Caki2 (cell line): ENCODE results near the gene SFXN1. TPM values are rescaled to one million over a fixed set of nuclear protein-coding genes. Genes with fewer than 3 reads are reported as not detected.
"Not testable (repeated sequence)": the region's sequence is repeated elsewhere in the genome, so short reads cannot be mapped to it uniquely, and the experiment has no call there.

Experiments used
- DNase-seq: peaks from one replicate; pipeline ENCODE4 v3.0.0-alpha.2; 2015; ENCODE audit warnings: low read depth
- in situ Hi-C: cut with HindIII; loops from 2 replicates; pipeline ENCODE4 v1.10.0; 2016; ENCODE audit warnings: low sequenced_read_pairs, low pct_unique_long_range_greater_than_20kb, mixed read lengths
- total RNA-seq: library from RNA; depleted of rRNA; stranded (reverse); fragments of >200 nt; shearing (Covaris generic); gene quantifications from 2 replicates; pipeline ENCODE4 v1.2.3, GENCODE V29; 2014; ENCODE audit warnings: low replicate concordance

The SFXN1 gene
- total RNA-seq, 1 experiment from 2014 or later, result 199 TPM

DNA sequence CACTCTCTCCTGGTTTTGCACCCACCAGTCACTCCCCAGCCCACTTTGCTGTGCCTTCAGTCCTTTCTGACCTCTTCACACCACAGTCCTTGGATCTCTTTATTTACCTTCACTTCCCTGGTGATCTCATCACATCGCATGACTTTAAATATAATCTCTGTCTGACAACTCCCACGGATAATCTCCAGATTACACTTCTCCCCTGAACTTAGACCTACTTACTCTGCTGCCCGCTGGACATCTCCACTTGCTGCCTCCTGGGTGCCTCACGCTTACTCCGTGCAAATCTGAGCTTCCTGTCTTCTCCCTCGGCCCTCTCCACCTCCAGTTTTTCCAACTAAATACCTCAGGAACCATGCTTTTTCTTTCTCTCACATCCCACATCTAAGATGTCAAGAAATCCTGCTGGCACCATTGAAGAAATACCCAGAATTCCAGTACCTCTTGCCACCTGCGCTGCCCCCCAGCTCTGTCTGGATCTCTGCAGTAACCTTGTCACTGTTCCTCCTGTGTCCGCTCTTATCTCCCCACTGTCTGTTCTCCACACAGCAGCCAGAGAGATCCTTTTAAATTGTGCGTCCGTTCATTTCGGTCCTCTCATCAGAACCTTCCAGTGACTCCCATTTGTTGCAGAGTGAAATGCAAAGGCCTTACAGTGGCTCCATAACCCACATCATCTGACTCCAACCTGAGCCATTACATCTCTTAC lies 9.3 kb downstream of the SFXN1 start:
- DNase-seq, result no peak
- in situ Hi-C loops, result no loop called here

DNA sequence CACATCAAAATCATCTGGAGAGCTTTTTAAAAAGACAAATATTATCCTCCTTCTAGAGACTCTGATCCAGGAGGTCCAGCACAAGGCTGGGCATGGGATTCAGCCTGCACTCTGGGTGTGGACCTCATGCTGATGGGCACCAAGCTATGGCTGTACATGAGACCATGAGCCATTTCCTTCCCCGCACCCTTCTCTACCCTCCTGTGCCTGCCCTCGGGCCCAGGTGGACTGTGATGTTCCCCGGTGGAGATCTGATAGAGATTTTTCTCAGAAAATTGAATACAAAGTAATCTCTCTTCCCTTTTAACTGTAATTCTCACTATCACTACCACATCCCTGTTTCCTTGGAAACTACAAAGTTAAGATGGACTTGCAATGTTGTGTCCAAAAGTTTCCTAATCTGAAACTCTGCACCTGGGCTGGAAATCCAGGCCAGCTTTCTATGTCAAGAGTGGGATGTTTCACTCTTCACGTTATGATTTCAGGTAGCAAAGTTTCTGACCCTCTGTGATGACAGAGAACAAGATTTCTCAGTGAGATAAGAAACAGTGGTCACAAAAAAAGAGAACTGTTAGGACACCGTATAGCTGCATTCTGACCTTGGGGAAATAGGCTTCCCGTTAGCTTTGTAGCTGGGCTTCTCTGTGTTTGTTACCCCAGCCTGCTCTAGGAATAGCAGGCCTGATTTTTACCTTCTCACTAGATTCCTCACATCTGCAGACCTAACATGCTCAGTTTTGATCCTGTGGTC lies 11.5 kb downstream of the SFXN1 start:
- in situ Hi-C loops, result no loop called here
- DNase-seq, result no peak

DNA sequence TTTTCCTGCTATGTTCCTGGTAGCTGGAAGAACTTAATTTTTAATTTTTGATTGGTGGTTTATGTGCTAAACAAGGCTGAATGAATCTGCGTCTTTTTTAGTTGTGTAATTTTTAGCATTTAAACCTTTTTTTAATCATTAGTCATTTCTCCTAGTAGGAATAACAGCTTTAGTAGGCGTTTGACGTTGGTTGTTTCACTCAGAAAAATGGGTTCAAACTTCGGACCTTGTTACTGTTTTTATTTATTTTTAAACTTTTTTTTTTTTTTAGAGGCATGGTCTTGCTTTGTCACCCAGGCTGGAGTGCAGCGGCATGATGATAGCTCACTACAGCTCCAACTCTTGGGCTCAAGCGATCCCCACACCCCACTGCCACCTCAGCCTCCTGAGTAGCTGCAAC lies 12.9 kb downstream of the SFXN1 start:
- DNase-seq, result no peak
- in situ Hi-C loops, result no loop called here

GRCh38 chr5:175493260-175493659 lies 14.9 kb downstream of the SFXN1 start:
- no peak for DNase-seq
- in situ Hi-C loops, result no loop called here

DNA sequence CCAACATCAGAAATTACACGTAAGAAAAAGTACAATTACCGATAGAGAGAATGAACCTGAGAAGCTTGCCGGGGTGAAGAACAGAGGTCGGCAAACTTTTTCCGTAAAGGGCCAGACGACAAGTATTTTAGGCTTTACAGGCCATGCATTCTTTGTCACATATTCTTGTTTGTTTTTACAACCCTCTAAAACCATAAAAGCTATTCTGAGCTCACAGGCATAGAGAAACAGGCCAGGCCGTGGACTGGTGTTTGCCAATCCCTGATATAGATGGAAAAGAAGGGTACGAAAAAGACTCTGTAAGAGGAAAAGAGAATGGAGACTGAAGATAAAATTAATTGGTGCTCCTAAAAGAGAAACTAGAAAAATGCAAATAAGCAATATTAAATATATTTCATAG lies 15.4 kb downstream of the SFXN1 start:
- in situ Hi-C loops, result no loop called here
- no peak for DNase-seq

DNA sequence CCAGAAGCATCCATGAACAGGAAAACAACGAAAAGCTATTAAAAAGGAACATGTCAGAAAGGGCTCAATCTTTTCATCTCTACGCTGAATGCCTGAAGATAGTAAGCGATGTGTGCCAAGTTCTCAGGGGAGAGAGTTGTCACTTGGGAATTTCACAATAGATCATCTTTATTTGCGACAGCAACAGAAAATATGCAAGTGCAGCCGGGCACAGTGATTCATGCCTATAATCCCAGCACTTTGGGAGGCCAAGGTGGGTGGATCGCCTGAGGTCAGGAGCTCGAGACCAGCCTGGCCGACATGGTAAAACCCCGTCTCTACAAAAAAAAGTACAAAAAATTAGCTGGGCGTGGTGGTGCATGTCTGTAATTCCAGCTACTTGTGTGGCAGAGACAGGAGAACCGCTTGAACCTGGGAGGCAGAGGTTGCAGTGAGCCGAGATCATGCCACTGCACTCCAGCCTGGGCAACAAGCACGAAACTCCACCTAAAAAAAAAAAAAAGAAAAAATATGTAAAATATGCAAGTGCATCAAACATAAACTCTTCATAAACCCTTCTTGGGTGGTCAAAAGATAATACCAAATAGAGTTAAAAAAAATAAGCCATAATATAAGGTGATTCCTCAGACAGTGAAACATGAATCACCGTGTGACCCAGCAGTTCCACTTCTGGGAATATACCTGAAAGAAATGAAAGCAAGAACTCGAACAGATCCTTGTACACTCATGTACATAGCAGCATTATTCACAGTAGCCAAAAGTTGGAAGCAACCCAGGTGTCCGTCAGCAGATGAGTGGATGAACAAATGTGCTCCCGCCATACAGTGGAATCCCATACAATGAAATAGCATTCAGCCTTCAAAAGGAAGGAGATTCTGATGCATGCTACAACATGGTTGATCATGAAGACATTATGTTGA lies 16.2 kb downstream of the SFXN1 start:
- in situ Hi-C loops, result no loop called here
- DNase-seq, result peak; percentile 33

DNA sequence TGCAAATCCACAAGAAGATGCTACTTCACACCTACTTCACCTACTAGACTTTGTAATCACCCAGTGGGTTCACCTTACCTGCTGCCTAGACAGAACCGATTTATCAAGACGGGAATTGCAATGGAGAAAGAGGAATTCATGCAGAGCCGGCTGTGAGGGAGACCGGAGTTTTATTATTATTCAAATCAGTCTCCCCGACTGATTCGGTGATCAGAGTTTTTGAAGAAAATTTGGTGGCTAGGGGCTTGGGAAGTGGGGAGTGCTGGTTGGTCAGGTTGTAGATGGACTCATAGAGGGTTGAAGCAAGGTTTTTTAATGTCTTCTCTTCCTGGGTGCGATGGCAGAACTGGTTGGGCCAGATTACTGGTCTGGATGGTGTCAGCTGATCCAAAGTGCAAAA lies 23.4 kb downstream of the SFXN1 start:
- in situ Hi-C loops, result no loop called here
- no peak for DNase-seq

DNA sequence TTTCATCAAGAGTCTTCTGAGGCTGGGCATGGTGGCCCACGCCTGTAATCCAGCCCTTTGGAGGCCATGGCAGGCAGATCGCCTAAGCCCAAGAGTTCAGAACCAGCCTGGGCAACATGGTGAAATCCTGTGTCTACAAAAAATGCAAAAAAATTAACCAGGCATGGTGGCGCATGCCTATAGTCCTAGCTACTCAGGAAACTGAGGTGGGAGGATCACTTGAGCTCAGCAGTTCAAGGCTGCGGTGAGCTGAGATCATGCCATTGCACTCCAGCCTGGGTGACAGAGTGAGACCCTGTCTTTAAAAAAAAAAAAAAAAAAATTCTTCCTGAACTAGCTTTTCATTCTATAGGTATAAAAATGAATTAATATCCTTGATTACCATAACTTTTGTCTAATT lies 29.3 kb downstream of the SFXN1 start:
- in situ Hi-C loops, DNase-seq: not testable (repeated sequence)

GRCh38 chr5:175508896-175509295 lies 30.5 kb downstream of the SFXN1 start:
- no peak for DNase-seq
- in situ Hi-C loops, result no loop called here

GRCh38 chr5:175513297-175513696 lies 34.9 kb downstream of the SFXN1 start:
- in situ Hi-C loops, result no loop called here
- DNase-seq, result no peak

DNA sequence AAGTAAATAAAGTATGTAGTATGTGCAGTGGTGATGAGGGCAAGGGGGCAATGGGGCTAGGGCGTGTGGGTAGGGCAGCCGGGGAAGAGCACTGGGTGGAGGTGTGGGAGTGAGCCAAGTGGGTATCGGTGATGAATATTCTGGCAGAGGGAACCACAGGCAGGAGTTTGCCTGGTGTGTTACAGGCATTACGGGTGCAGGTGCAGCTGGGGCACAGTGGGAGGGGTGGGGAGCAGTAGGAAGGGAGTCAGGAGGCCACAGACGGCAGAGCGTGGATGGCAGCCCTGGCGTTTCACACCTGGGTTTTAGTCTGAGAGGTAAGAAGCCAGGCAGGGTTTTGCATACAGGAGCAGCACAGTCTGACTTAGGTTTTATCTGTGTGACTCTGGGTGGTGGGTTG lies 35.4 kb downstream of the SFXN1 start:
- in situ Hi-C loops, result no loop called here
- no peak for DNase-seq

DNA sequence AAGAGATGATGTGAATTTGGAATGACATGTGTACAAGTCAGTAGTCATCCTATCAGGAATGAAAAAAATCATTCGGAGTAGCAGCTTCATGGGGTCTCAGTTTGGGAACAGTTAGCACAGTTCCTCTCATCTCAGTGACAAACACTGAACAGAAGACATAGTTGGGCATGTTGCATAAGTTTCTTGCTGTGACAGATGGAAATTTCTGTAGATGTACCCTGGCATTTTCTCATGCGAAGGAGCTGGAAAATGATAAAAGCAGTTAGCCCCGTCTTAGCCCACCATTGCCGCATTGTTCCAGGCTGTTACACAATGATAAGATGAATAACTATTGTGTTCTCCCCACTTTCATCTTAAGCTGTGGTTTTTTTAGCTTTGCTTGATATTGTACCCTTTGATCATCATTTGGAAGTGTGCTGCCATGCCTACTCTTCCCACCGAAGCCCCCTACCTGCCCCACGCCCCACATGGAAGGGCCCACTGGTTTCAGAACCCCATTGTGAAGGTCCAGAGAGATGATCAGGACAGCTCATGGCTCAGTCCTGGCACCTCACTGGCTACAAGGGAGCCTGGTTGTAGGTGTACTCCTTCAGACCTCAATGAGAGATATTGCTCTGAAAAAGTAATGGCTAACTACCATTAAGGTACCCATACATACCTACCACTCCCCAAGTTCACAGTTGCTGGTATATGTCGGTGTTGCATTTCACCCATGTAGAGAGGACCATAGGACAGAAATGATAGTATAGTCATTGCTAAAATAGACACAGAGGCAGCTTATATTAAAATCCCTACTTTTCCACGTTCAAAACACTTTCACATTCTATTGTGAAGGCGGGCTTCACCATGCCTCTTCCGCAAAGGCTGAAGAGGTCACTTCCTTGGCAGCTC lies 38.8 kb downstream of the SFXN1 start:
- no peak for DNase-seq
- in situ Hi-C loops, result no loop called here

DNA sequence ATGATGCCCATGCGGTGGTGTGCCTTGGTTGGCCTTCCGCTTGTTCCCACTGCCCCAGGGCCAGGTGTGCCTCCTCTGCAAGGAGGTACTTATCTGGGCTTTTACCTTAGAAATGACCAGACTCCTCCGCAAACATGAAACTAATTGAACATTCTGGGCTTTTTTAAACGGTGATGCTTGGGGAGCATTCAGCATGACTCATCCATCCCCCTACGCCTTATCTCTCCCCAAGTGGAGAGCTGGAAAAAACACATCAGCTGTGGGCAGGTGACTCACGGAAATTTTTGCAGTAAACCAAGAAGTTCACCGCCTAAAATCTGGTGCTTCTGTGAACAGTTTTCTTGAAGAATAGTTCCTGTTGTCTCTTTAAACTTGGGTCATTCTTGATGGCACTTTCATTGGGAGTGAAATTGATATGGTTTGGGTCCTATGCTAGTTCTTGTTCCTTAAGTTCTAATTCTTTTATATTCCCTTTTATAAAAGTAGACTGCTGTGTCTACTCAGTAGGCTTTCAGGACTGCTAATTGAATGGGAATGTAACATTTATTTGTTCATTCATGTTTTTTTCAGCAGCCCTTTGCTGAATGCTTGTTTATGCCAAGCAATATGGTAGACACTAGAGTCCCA lies 39.6 kb downstream of the SFXN1 start:
- in situ Hi-C loops, result no loop called here
- no peak for DNase-seq

DNA sequence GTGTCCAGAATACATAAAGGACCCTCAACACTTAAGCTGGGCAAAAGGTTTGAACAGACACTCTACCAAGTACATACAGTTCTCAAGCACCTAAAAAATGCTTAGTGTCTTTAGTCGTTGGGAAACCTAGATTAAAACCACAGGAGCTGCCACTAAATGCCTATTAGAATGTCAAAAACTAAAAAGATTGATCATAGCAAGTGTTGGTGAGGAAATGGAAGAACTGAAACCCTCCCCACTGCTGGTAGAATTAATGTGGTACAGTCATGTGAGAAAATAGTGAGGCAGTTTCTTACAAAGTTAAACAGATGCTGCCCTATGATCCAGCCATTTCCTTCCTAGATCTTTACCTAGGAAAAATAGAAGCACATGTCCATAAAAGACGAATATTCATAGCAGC lies 40.6 kb downstream of the SFXN1 start:
- DNase-seq, result no peak
- in situ Hi-C loops, result no loop called here

DNA sequence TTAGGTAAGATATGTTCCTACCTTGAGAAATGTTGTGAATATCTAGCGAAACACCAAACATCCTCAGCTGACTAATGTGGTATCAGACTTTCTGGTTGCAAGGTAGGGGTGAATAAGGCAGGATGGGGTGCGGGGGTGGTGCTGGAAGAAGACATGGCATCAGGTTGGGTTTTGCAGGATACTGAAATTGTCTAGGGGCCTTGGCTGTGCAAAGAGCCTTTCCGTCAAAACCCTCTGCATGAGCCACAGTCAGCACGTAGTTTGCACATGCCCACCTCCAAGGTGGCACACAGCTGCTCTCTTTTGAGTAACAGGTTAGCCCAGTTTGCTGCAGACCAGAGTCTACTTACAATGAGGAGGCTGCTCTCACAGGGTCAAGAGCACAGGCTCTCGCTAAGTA lies 42.0 kb downstream of the SFXN1 start:
- in situ Hi-C loops, result no loop called here
- no peak for DNase-seq

DNA sequence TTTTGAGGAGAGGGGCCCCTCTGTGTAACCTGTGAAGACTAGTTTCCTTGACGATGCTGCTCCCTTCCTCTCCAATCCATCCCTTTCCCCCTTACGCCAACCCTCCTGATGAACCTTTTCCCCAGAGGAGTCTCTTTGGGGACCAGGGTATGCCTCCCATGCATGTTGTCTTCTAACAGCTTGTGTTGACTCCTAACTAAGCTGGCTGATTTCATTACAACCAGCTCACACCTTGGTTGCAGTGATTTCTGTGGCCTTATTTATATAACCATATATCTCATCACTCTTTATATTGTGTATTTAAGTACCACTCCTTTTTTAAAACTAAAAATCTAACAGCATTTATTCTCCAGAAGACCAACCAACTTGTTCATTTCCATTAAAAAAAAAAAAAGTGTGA lies 42.5 kb downstream of the SFXN1 start:
- no peak for DNase-seq
- in situ Hi-C loops, result no loop called here

DNA sequence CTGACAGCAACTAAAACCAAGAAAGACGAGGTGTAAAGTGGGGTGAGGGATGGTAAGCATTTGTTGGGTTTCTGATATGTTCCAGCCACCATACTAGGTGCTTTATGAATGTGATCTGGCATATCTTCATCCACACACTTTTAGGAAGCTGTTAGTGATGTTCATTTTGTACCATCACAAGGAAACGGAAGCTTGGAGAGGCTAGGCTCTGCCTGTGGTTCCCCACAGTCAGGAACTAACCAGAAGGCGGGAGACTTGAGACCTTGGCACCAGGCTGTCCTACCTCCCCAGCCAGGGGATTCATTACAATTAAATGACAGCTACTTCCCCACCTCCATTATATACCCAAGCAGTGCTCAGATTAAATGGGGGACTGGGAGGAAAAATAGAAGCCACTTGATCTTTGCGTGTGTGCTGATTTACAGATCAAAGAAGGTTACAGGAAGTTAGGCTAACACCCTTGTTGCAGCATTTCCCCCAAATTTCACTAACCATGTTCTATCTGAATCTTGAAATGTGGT lies 43.0 kb downstream of the SFXN1 start:
- in situ Hi-C loops, result no loop called here
- DNase-seq, result no peak
